LNCaP clone FGC (cell line): ENCODE data around the gene ACO2.
"Not testable (repeated sequence)": the region's sequence is repeated elsewhere in the genome, so short reads cannot be mapped to it uniquely, and the experiment has no call there.

Experiments used
- DNase-seq: peaks from one replicate; pipeline ENCODE4 v3.0.0-alpha.2; 2011; ENCODE audit warnings: low read depth
- H3K4me3 ChIP-seq: 2 replicates; pipeline ENCODE4 v1.5.1; 2011; ENCODE audit warnings: mild to moderate bottlenecking, low read depth, low read length, control low read depth
- TF ChIP-seq, protein P1 (sequence below): IDR thresholded peaks from 2 replicates; pipeline ENCODE4 v1.5.1; 2012; ENCODE audit warnings: mild to moderate bottlenecking; ENCODE audit not compliant: control insufficient read depth, insufficient read depth; ENCODE audit errors: extremely low read depth

Gene ACO2

DNA sequence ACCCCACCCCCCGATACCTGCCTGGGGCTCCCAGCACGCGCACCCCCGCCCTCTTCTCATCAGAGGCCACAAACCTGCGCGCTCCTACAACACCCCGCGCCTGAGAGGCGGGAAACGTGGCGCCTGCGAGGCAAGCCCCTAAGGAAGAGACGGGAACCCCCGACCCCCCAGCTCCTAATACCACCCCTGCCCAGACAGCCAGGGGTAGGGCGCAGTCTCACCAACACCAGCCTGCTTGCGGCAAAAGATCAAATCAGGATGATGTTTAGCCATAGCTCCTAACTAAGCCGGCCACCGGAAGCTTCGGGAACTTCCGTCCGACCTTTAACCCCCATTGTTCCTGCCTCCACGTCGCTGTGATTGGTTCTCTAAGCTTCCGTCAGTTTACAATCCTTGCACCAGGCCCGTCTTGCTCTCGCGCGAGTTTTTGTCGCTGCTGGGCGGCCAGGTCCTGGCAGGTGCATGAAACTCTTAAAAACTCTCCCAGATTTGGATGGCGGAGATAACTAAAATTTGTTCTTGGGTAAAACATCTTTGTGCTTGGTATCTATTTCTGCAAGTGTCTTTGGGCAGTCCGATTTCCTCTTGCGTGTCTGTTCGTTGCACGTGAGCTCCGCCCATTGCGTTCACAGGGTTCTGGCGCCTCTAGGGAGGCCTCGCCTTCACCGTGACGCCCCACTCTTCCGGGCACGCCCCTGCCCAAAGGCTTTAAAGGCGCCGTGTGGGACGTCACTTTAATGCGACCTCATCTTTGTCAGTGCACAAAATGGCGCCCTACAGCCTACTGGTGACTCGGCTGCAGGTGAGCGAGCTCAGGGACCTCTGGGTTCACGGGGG lies at the start of gene ACO2, which contains the start of gene PHF5A:
ACO2 (plus strand) TSS at position 737 of the 837 bp plus-strand sequence; CDS start at position 767, 30 bp downstream.
PHF5A (minus strand) TSS at position 312 of the 837 bp plus-strand sequence; CDS start at position 273, 39 bp downstream.
- H3K4me3 ChIP-seq, result peak within 1 kb of the TSS; percentile 97
- TF ChIP-seq, protein P1, sequence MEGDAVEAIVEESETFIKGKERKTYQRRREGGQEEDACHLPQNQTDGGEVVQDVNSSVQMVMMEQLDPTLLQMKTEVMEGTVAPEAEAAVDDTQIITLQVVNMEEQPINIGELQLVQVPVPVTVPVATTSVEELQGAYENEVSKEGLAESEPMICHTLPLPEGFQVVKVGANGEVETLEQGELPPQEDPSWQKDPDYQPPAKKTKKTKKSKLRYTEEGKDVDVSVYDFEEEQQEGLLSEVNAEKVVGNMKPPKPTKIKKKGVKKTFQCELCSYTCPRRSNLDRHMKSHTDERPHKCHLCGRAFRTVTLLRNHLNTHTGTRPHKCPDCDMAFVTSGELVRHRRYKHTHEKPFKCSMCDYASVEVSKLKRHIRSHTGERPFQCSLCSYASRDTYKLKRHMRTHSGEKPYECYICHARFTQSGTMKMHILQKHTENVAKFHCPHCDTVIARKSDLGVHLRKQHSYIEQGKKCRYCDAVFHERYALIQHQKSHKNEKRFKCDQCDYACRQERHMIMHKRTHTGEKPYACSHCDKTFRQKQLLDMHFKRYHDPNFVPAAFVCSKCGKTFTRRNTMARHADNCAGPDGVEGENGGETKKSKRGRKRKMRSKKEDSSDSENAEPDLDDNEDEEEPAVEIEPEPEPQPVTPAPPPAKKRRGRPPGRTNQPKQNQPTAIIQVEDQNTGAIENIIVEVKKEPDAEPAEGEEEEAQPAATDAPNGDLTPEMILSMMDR, result no peak
- peak; percentile 96 for DNase-seq

DNA sequence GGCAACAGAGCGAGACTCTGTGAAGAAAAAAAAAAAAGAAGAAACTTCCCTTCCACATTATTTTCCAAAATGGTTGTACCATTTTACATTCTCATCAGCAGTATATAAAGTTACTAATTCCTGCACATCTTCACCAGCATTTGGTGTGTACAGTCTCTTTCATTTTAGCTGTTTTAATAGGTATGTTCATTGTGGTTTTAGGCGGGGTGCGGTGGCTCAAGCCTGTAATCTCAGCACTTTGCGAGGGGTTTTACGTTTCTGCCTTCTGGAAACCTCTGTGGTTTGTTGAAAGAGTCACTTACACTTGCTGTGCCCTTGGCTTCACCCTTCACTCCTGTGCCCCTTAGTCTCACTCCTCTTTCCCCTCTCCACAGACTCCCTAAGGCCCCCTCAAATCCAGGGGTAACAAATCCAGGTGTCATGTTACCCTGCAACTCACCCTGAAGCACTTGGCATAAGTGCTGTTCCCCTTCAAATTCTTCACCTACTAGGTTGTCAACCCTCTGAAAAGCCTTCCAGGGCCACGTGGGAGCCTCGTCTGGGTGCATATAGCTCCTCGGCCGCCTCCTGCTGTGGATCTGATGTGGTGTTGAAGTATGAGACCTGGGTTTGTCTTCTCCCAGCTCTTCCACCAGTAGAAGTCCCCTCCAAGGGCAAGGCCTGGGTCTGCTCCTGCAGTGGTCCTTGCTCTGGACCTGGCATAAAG lies 43.1 kb upstream of the ACO2 start:
- TF ChIP-seq, protein P1, result no peak
- no peak overlapping the region for H3K4me3 ChIP-seq
- no peak for DNase-seq

DNA sequence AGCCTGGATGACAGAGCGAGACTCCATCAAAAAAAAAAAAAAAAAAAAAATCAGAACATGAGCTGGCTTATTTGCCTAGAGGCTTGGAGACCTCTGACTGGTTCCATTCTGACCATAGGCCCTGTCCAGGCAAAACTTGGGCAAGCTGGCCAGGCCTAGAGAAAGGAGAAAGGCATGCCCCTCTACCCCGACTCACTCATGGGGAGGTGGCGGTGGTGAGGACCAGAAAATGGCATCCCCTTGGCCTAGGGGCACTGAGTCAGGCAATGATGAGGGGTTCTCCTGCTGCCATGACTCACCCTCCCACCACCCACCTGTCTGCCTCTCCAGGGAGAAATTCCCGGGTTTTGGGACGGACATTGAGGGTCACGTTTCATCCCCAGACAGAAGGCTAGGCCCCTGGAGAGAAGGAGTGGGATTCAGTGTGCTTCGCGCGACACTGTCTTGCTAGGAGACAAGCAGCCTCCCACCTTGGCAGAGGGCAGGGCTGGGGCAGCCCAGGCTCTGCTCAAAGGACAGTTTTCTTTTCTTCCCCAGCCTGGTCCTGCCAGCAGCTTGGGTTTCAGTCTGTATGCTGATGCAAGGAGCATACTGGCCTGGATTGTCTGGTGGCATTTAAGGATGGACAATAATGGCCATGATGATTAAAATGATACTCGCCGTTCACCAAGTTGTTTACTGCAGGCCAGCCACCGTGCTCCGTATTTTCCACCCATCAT lies 39.5 kb upstream of the ACO2 start:
- no peak overlapping the region for H3K4me3 ChIP-seq
- DNase-seq, result no peak
- TF ChIP-seq, protein P1, result no peak

DNA sequence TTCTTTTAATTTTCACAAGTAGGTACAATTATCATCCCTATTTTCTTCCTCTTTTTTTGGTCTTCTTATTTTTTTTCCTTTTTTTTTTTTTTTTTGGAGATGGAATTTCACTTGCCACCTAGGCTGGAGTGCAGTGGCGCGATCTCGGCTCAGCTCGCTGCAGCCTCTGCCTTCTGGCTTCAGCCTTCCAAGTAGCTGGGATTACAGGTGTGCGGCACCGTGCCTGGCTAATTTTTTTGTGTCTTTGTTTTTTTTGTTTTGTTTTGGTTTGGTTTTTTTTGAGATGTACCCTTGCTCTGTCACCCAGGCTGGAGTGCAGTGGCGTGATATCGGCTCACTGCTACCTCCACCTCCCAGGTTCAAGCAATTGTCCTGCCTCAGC lies 39.0 kb upstream of the ACO2 start:
- TF ChIP-seq, protein P1, result no peak
- no peak for DNase-seq
- no peak overlapping the region for H3K4me3 ChIP-seq

DNA sequence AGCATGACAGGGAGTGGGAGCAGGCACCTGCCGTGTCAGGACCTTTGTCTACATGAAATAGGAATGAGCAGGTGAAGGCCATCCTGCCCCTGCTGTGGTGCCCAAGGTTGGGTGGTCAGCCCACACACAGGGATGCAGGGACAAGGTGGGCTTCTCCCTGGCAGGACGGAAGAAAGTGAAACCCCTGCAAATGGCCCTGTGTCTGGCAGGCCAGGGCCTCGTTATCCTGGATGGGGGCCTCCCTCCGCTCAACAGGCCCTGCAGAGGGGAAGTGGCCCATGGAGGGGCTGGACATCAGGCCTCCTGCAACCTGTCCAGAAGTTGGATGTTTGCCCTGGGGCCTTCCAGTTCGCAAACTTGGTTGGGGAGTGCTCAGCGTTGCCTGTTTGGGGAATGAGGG lies 37.3 kb upstream of the ACO2 start:
- TF ChIP-seq, protein P1, result no peak
- H3K4me3 ChIP-seq, result no peak overlapping the region
- no peak for DNase-seq

DNA sequence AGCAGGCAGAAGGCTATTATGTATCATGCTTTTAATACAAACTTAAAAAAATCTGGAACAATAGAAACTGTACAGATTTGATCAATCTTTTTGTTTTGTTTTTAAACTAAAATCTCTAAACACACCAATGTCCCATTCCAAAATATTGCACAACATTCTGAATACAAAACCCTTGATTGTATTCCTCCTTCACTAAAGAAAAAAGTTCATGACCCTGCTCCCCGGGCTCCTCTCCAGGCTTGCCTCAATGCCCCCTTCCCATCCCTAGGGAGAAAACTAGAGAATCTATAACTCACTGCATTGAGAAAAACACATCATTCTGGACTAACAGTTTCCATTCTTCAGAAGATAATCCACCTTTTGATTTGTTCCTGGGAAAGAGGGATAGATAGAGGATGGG lies 35.4 kb upstream of the ACO2 start:
- not testable (repeated sequence) for H3K4me3 ChIP-seq, DNase-seq

DNA sequence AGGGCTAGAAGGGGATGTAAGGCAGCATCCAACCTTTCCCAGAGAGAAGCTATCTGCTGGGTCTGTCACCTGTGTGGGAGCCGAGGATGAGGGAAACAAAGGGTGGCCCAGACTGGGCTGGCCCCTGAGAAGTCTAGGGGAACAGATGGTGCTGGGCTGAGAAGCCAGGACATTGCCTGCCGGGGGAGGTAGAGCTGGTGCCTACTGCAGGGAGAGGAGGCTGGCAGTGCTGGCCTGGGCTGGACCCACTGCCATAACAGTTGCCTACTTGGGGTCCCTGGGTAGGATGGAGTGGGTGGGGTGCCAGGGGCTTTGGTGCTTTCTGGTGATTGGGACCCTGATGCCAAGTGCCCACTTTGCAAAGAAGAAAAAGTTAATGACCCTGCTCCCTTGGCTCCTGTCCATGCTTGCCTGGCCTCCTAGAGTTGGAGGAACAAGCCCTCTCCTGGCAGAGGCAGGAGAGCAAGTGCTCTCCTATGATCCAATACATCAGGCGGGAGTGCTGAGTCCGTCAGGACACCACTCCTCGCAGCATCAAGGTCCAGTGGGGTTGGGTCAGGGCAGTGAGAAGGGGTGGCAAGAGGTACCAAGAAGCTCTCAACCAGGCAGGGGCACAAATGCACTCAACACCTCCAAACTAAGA lies 34.4 kb upstream of the ACO2 start:
- not testable (repeated sequence) for DNase-seq

More for the DNA sequence above, 34.4 kb upstream of the ACO2 start:
- not testable (repeated sequence) for H3K4me3 ChIP-seq
